Cardiac fibroblast (primary cell): ENCODE measurements around the gene RCAN2.

Experiments
- DNase-seq, 2 donors: peaks; one replicate each; pipeline versions ENCODE4 v3.0.0 to v3.0.0-alpha.2; 2010; ENCODE audit warnings: low read depth in 2 of 2
- H3K4me3 ChIP-seq, 2 donors: replicated peaks in 1 of 2; 1 replicate in 1 of 2; 2 replicates in 1 of 2; pipeline ENCODE4 v1.5.1; 2011; ENCODE audit warnings: low read depth in 2 of 2, low read length in 2 of 2, mild to moderate bottlenecking in 2 of 2, moderate library complexity in 1 of 2
- CTCF ChIP-seq: IDR thresholded peaks from one replicate; pipeline ENCODE4 v1.5.1; 2011; ENCODE audit warnings: low read depth, mild to moderate bottlenecking, low read length, inconsistent platforms

RCAN2 gene

GRCh38 chr6:46443623-46444022, 47.6 kb downstream of the RCAN2 start:
- TF ChIP-seq CTCF = no peak
- DNase-seq = no peak
- H3K4me3 ChIP-seq = no peak overlapping the region

- DNase-seq = no peak
Measured at GRCh38 chr6:46440641-46441040, 50.6 kb downstream of the RCAN2 start.

GRCh38 chr6:46440141-46440540, 51.1 kb downstream of the RCAN2 start:
- no peak overlapping the region for H3K4me3 ChIP-seq
- peak in 1 of 2 donors; percentile 59 for DNase-seq
- TF ChIP-seq CTCF = no peak

More at GRCh38 chr6:46440641-46441040, 50.6 kb downstream of the RCAN2 start:
- H3K4me3 ChIP-seq = no peak overlapping the region
- TF ChIP-seq CTCF = no peak

GRCh38 chr6:46438245-46438644, 53.0 kb downstream of the RCAN2 start:
- no peak for DNase-seq
- no peak overlapping the region for H3K4me3 ChIP-seq
- no peak for TF ChIP-seq CTCF

GRCh38 chr6:46437671-46438221, 53.5 kb downstream of the RCAN2 start:
- no peak overlapping the region for H3K4me3 ChIP-seq
- DNase-seq = peak in 1 of 2 donors; percentile 54
- TF ChIP-seq CTCF = no peak

GRCh38 chr6:46422619-46423018, 68.6 kb downstream of the RCAN2 start:
- DNase-seq = no peak
- TF ChIP-seq CTCF = no peak
- no peak overlapping the region for H3K4me3 ChIP-seq

GRCh38 chr6:46421939-46422338, 69.3 kb downstream of the RCAN2 start:
- DNase-seq = no peak
- no peak for TF ChIP-seq CTCF
- no peak overlapping the region for H3K4me3 ChIP-seq
